GM06990 (cell line): ENCODE results near the gene NEU4.

ENCODE experiments used
- DNase-seq: peaks from one replicate; pipeline ENCODE4 v3.0.0-alpha.2; 2011; ENCODE audit not compliant: insufficient read length; ENCODE audit errors: extremely low read depth
- H3K27me3 ChIP-seq: replicated peaks from 2 replicates; pipeline ENCODE4 v1.6.0; 2011; ENCODE audit warnings: low read length; ENCODE audit not compliant: control insufficient read depth, insufficient read depth
- H3K36me3 ChIP-seq: 2 replicates; pipeline ENCODE4 v1.5.1; 2011; ENCODE audit warnings: low read length; ENCODE audit not compliant: control insufficient read depth, insufficient read depth
- H3K4me3 ChIP-seq: replicated peaks from 2 replicates; pipeline ENCODE4 v1.5.1; 2011; ENCODE audit warnings: low read depth, mild to moderate bottlenecking, control low read depth, low read length
- TF ChIP-seq, protein P1 (sequence below): IDR thresholded peaks from 2 replicates; pipeline ENCODE4 v1.5.1; 2011; ENCODE audit warnings: low read length, control low read depth, mild to moderate bottlenecking, inconsistent platforms; ENCODE audit not compliant: insufficient read depth, poor library complexity, severe bottlenecking

The NEU4 gene

DNA sequence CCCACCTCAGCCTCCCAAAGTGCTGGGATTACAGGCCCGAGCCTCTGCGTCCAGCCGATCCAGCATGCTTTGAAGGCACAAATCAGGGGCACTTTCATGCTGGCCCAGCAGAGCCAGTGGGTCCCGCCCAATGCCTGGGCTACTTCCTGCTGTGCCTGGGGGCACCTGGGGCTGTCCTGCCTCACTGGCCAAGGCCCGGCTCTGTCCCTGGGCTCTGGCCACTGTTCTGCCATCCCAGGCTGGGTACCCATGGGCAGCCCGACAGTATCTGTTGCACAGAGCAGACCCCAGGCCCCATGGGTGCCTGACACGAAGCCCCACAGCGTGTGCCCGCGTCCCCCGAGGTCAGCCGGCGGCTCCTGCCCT is 39.2 kb upstream of the NEU4 start:
- no peak for DNase-seq
- Histone ChIP-seq H3K27me3 (no peaks in the 10 kb centered on the region), H3K36me3 (no peaks in the 10 kb centered on the region), H3K4me3 (no peak overlapping the region)
- TF ChIP-seq, protein P1, sequence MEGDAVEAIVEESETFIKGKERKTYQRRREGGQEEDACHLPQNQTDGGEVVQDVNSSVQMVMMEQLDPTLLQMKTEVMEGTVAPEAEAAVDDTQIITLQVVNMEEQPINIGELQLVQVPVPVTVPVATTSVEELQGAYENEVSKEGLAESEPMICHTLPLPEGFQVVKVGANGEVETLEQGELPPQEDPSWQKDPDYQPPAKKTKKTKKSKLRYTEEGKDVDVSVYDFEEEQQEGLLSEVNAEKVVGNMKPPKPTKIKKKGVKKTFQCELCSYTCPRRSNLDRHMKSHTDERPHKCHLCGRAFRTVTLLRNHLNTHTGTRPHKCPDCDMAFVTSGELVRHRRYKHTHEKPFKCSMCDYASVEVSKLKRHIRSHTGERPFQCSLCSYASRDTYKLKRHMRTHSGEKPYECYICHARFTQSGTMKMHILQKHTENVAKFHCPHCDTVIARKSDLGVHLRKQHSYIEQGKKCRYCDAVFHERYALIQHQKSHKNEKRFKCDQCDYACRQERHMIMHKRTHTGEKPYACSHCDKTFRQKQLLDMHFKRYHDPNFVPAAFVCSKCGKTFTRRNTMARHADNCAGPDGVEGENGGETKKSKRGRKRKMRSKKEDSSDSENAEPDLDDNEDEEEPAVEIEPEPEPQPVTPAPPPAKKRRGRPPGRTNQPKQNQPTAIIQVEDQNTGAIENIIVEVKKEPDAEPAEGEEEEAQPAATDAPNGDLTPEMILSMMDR = no peak

DNA sequence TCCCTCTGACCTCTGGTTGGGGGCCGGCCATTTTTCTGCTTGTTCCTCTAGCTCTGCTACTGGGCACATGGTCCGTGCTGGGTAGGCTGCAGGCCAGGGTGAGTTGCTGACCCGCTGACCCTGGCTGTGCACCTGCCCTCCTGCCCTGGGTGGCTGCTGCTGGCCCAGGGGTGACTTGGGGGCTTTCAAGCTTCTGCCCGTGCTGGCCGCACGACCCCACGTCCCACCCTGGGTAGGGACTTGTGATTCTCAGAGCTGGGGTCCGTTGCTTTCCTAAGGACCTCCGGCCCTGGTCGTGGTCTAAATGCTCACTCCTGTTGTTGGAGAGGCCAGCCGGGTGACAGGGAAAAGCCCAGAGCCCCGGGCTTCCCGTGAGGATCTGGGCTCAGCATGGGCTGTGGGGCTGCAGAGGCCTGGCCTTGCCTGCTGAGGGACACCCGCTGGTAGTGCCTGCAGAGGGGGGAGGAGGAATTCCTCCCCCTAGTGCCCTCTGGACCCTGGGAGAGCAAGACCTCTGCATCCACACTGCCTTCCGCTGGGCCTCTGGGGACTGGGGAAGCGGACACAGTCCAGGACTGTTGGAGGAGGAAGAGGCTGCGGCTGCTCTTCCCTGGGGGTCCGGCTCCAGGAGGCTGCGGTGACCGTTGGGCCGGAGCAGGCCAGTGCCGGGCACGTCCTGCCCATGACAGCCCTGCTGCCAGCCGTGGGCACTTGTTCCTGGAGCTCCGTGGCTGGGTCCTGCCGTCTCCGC is 38.6 kb upstream of the NEU4 start:
- Histone ChIP-seq H3K36me3 (no peaks in the 10 kb centered on the region), H3K4me3 (no peak overlapping the region), H3K27me3 (no peaks in the 10 kb centered on the region)
- no peak for DNase-seq
- TF ChIP-seq, protein P1 = no peak

DNA sequence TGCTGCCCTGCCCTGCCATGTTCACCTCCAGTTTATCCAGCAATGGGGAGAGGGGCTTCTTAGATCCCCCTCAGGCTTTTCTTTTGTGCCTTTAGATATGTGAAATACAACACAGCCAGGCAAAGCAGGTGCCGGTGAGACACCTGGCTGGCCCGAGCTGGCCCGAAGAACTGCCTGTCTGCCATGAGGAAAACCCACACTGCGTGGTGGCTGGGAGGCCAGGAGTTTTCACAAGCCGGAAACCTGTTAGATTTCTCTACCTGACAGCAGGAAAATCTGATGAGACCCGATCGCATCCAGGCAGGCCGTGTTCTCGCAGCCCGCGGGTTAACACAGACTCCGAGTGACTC is 38.1 kb upstream of the NEU4 start:
- no peaks in the 10 kb centered on the region for H3K36me3 ChIP-seq
- H3K27me3 ChIP-seq = no peaks in the 10 kb centered on the region; the same call in 1 of the 2 replicates
- TF ChIP-seq, protein P1 = no peak
- no peak overlapping the region for H3K4me3 ChIP-seq
- no peak for DNase-seq

DNA sequence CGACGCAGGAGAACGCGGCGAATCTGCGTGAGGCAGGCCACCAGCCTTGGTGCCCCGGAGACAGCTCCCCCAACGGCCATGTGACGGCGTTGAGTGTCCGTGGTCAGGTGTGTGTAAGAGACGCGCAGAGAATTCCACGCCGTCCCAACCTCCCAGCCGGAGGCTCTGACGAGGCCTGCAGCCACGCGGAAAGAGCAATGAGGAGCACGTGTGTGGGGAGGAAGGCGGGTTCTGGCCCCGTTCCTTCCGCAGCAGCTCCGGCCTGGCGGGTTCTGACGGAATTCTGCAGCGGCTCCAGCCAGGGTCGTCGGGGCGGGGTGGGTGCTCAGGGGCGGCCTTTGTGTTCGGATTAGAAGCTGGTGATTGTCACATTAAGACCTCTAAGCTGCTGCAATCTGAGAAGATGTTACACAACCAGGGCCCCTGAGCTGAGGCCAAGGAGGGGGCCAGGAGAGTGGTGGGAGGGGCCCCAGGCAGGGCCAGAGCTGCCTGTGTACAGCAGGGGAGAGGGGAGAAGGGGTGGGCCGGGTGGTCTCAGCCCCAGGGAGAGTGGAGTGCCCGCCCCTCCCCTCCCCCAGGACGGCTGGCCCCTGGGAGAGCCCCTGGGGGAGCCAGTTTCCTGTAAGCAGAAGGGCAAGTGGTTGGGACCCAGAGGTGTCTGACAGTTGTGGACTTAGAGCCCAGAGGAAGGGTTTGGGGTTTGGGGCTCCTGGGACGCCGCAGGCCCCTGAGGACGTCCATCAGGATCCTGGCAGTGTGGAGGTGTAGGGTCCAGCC is 37.5 kb upstream of the NEU4 start:
- TF ChIP-seq, protein P1 = no peak
- H3K4me3 ChIP-seq = no peak overlapping the region

DNA sequence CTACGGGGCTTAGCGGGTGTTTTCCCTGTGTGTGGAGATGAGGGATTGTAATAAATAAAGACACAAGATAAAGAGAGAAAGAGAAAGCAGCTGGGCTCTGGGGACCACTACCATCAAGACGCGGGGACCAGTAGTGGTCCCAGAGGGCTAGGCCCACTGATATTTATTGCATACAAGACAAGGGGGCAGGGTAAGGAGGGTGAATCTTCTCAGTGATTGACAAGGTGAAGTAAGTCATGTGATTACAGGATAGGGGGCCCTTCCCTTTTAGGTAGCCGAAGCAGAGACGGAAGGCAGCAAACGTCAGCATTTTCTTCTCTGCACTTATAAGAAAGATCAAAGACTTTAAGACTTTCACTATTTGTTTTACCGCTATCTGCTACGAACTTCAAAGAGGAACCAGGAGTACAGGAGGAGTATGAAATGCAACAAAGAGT is 36.9 kb upstream of the NEU4 start:
- Histone ChIP-seq H3K36me3 (no peaks in the 10 kb centered on the region), H3K4me3 (no peak overlapping the region), H3K27me3 (no peaks in the 10 kb centered on the region; the same call in 1 of the 2 replicates)
- no peak for DNase-seq
- TF ChIP-seq, protein P1 = no peak

More for the DNA sequence above, 37.5 kb upstream of the NEU4 start:
- no peaks in the 10 kb centered on the region; the same call in 1 of the 2 replicates for H3K27me3 ChIP-seq
- DNase-seq = no peak
- H3K36me3 ChIP-seq = no peaks in the 10 kb centered on the region
